Cortex of kidney (tissue), 1 donor: ENCODE results near the gene RSPO3.

Experiments
- DNase-seq: peaks from one replicate; lab custom pipeline; 2025; lab: John Stamatoyannopoulos, UW

RSPO3 gene

GRCh38 chr6:127114214-127114760, 4.2 kb upstream of the RSPO3 start:
- no peak for DNase-seq

DNA sequence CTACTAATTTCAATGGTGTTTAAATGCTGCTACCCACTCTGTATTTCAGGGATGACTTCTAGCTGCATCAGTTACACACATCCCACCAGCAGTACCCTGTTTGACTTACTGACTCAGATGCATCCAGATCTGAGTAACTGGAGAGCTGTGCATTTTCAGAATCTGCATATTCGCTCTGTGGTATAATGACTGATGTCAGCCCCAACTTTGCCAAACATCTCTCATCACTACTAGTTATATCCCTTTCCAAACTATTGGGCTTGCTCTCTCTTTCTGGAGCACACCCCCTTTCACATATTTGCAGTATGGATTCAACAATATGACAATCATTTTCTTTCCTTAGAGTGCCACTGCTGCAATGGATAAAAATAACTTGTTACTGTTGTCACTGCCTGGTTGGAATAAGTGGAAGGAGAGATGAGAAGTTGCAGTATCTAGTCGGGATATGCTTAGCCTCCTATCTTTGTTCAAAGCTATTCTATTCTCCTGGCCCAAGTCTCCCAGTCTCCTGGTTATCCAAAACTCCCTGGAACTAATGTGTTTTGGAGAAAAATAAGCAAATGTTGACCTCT, 3.3 kb upstream of the RSPO3 start:
- no peak for DNase-seq

- no peak for DNase-seq
Measured at GRCh38 chr6:127115746-127116145, 2.7 kb upstream of the RSPO3 start.

- no peak for DNase-seq
Measured at GRCh38 chr6:127117979-127118297, 533 bp upstream of the RSPO3 start.

- no peak for DNase-seq
Measured at GRCh38 chr6:127119102-127120022, 891 bp downstream of the RSPO3 start.

DNA sequence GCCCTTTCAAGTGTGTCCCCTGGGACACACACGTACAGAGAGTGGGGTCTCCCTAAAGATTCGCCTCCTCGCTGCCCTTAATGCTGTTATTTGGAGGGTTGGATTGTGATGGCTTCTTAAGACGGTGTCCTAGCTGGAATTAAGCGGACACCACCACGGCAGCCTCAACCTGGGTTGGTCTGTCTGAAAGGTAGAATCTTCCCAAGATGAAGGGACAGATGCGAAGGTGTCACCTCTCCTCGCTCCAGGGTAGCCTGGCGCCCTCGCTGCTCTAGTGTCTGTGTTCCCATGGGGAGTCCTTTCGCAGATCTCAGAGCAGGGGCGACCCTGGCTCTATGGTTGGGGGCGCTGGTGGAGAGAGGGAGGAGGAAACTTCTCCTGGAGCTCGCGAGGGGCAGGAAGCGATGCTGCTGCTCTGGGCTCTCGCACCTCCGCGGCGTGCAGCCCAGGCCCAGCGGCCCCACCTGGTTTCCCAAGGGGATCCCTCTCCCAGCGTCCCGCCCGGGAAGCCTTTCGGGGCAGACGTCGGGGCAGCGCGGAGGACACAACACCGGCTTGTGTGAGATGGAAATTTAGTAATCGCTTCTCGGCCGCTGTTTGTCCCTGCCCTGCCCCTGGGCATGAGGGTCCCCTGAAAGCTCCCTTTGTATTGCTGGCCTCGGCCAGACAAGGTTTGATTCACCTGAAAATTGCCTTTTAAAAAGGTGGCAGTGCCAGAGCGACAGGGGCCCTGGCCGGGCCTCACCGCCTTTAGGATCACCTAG, 1.7 kb downstream of the RSPO3 start:
- no peak for DNase-seq

DNA sequence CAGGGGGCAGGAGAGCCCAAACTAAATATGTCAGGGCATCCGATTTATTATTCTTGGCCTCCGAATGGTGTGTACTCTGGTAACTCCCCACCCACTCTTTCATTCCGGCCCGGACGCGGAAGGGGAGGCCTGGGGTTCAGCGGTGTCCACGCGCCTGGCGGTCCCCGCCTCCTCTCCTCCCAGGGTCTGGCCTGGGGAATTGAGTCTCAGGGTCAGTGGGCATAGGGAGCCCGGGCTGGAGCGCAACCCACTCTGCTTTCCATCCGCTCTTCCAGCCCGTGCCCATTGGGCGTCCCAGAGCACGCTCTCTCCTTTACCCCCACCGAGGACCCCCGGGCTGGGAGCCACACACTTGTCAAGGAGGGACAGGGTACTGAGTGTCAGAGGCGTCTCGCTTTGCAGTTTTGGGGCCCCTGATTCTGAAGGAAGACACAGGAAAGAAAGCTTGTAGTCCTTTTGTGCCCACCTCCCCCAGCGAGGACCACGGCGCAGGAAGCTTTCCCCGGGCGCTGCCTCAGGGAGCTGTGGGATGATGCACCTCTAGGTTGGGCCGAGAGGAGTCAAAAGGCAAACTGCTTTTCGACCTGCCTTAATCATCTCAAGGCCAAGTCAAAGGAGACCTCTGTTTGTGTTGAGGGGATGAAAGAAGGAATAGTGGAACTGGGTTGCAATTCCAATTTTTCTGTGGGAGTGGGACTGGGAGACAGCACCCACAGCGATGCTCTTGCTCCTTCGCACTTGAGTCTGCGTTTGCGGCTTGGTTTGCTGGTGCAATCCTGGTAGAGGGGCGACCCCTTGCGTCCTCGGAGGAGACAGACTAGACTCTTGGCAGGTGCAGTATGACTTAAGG, 2.5 kb downstream of the RSPO3 start:
- no peak for DNase-seq

- DNase-seq = no peak
Measured at GRCh38 chr6:127121637-127121960, 3.1 kb downstream of the RSPO3 start.

- no peak for DNase-seq
Measured at GRCh38 chr6:127124172-127124571, 5.7 kb downstream of the RSPO3 start.

DNA sequence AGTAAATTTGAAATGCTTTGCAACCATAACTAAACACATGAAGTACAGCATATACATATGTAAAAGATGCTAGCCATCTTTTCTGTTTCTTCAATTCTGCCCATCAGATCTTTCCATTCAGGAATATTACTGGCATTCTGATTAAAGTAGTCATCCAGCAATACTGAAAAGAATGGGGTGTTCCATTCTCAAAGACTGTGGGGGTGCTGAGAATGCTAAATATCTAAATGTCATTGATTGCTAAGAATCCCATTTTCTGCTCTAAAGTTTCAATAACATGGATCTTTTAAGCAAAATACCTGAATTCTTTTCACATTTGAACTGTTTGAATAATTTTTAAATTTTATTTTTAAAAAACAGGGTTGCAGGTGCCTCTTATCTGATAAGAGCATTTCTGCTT, 6.2 kb downstream of the RSPO3 start:
- DNase-seq = no peak

- no peak for DNase-seq
Measured at GRCh38 chr6:127128066-127128465, 9.6 kb downstream of the RSPO3 start.

DNA sequence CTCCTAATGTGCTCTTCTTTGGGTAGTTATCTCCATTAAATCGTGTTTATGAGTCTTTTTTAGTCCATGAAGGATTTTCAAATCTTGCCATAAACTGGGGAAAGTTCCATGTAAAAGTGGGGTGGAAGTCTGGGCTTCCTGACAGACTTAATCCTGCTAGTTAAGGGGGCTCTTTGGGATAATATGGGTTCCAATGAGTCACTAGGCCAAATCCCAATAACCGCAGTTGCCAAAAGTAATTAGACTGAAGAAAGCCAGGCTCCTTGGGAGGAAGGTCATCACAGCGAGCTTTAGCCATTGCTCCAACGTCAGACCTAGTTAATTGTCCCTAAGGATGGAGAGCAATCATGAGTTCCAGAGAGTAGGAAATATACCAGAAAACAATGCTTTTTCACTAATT, 10.8 kb downstream of the RSPO3 start:
- no peak for DNase-seq

DNA sequence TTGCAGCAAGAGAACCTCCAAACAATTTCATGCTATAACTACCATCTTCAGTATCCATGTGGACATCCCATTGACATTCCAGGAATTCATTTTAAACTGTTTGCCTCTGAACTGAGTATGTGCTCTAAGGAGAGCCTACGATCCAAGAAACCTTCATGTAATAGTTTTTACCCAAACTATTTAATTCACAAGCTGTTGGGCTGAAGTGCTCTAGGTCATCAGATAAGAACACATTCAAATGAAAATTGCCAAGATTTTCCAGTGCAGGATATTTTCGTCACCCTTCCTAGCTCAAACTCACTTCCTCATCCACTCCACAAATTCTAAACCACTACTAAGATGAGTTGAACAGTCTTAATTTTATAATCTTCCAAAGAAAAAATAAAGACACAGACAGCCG, 12.8 kb downstream of the RSPO3 start:
- DNase-seq = no peak

DNA sequence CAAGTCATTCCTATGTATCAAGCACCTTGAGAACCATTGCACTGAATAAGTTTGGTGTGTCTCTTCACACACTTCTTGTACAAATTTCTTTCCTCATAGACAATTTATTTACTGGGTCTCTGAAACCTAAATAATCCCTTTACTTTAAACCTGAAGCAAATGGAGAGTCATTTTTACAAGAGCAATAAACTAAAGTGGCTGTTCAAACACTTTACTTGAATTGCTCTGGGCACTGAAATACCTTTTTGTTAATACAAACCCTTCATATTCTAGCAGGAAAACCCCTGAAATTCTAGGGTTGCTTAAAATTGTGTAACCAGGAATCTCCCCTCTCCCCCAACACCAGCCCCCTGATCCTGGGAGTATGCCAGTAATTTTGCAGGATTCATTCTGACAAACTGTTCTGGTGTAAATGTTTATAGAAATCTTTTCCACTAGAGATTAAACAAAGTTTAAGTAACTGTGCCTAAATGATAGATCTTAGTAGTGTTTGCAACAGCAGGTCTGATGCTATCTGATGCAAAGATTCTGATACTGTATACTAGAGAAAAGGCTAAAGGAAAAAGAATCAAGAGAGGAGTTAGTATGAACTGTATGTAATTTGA, 13.4 kb downstream of the RSPO3 start:
- DNase-seq = no peak

DNA sequence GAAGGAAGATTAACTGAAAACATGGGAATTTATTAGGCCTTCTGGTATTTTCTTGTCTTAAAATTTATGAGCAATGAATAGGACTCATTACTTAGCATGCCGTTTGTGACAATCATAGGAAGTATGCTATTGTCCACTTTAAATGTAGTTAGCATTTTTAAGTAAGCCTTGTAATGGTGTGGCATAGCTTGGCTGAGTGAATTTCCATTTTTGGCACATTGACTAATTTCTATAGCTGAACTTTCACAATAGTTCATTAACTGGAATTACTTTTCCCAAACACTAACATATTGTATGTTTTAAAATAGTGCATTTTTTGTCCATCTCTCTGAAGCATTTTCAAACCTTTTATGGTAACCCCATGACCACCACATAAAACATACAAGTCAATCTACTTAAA, 15.7 kb downstream of the RSPO3 start:
- DNase-seq = no peak

DNA sequence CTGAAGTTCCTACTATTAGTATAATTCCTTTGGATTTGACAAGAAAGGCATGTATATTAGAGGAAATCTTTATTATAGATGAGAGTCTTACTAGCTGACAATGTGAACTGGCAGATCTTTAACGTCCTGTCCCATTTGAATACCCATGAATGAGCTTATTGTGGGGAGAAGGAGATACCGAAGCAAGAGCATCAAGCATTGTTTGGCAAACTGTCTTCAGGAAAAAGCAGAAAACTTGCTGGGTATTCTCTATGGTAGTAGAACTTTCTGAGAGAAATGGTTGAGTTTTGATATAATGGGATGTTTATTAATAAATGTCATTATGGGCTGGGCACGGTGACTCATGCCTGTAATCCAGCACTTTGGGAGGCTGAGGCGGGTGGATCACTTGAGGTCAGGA, 18.3 kb downstream of the RSPO3 start:
- no peak for DNase-seq

DNA sequence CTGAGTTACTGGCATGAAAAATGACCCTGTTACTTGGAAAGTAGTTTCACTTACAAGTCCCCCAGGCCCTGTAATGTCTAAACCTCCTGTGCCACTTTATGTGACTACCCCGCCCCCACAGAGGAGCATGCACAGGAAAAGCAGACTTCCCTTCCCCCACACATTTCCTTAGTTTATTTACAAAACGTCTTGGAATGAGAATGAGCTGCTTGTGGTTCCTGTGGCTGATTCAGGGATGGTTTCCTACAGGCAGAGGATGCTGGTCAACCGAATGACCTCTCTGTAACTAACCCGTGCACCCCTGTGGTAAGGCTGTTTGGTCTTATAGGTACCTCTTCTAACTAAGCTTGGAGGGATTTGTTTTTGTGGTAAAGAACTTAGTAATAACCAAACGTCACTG, 28.5 kb downstream of the RSPO3 start:
- no peak for DNase-seq

DNA sequence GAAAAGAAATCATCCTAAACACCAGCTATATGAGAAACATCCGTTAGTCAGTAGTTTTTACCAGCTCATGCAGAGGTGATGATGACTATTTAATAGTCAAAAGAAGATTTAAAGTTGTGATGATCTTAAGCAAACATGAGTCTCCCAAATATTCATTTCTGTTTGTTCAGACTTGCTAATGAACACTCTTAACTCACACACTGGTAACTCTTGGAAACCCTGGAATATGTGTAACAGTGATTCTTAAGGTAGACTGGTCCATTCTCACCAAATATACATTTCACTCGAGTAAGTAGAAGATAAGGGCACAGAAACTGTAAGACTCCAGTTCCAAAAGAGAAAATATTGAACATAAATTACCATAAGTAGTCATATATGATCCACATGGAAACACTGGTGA, 29.1 kb downstream of the RSPO3 start:
- DNase-seq = no peak

GRCh38 chr6:127148511-127148910, 30.0 kb downstream of the RSPO3 start:
- DNase-seq = no peak

DNA sequence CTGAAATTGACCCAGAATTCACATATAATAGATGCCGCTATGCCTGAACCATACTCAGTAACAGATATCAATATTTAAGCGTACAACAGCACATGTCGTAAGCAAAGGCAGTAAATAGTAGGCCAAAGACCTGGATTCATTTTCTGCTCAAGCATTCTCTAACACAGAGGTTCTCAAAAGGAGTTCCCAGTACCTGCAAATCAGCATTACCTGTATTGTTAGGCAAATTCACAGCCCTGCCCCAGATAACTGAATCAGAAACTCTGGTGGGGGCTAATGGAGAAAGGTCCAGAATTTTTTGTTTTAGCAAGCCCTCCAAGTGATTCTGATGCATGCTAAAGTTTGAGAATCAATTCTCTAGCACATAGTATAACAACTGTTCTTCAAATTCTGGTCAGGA, 36.0 kb downstream of the RSPO3 start:
- DNase-seq = no peak

DNA sequence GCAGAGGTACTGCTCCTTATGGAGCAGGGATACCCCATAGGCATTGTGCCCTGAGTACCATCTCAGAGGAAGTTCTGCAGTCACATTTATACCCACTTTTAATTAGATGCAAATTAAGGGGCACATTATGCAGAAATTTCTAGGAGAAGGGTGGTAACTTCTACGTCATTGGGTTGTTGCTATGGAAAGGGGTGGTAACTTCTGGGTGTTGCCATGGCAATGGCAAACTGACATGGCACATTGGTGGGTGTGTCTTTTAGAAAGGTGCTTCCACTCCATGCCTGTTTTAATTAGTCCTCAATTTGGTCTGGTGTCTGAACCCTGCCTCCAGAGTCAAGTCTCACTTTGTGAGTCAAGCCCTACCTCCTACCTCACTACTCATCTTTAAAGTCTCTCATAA, 42.0 kb downstream of the RSPO3 start:
- DNase-seq = no peak

DNA sequence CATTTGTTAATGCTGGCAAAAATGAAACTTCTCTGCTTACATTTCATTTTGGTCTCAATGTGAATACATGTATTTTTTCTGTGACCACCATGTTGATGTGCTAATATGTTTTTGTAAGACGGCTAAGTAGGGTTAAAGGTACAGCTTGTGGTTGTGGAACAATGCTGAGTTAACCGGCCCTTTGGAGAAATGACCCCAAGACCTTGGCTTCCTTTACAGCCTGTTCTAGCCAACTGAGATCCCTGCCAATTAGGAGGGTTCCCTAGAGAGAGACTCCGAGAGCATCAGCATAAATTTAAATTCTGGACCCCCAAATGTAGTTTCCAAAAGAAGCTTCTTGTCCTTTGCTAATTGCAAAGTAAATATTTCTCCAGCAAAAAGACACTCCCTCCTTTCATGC, 44.4 kb downstream of the RSPO3 start:
- DNase-seq = no peak
